Dedifferentiated amniotic fluid mesenchymal stem cell (primary cell): Measurements from ENCODE around the gene SPATA7.
"Not testable (repeated sequence)": the region's sequence is repeated elsewhere in the genome, so short reads cannot be mapped to it uniquely, and the experiment has no call there.

Experiments used
- DNase-seq: peaks from one replicate; pipeline ENCODE4 v3.0.0-alpha.2; 2016; ENCODE audit errors: extremely low spot score

The SPATA7 gene

GRCh38 chr14:88385212-88386101 is at the start of gene SPATA7:
SPATA7 (plus strand) TSS chr14:88385657; CDS start chr14:88385819, 162 bp downstream.
- DNase-seq, result peak; percentile 89

- no peak for DNase-seq
Measured at GRCh38 chr14:88340357-88340756, 45.1 kb upstream of the SPATA7 start.

- no peak for DNase-seq
Measured at GRCh38 chr14:88342980-88343379, 42.5 kb upstream of the SPATA7 start.

- no peak for DNase-seq
Measured at GRCh38 chr14:88346048-88346639, 39.3 kb upstream of the SPATA7 start.

- no peak for DNase-seq
Measured at GRCh38 chr14:88348546-88348945, 36.9 kb upstream of the SPATA7 start.

GRCh38 chr14:88351966-88352691 is 33.3 kb upstream of the SPATA7 start:
- no peak for DNase-seq

GRCh38 chr14:88352698-88353097 is 32.8 kb upstream of the SPATA7 start:
- DNase-seq, result no peak

GRCh38 chr14:88354358-88354757 is 31.1 kb upstream of the SPATA7 start:
- no peak for DNase-seq

GRCh38 chr14:88359500-88359899 is 26.0 kb upstream of the SPATA7 start:
- DNase-seq, result no peak

- no peak for DNase-seq
Measured at GRCh38 chr14:88363644-88364043, 21.8 kb upstream of the SPATA7 start.

GRCh38 chr14:88364710-88365413 is 20.6 kb upstream of the SPATA7 start:
- no peak for DNase-seq

- no peak for DNase-seq
Measured at GRCh38 chr14:88369496-88369895, 16.0 kb upstream of the SPATA7 start.

- DNase-seq, result no peak
Measured at GRCh38 chr14:88379706-88380343, 5.6 kb upstream of the SPATA7 start.

- DNase-seq, result no peak
Measured at GRCh38 chr14:88380405-88380804, 5.1 kb upstream of the SPATA7 start.

GRCh38 chr14:88381634-88382033 is 3.8 kb upstream of the SPATA7 start:
- not testable (repeated sequence) for DNase-seq

- DNase-seq, result no peak
Measured at GRCh38 chr14:88384718-88385117, 739 bp upstream of the SPATA7 start.

- DNase-seq, result no peak
Measured at GRCh38 chr14:88386256-88386794, 868 bp downstream of the SPATA7 start.

- DNase-seq, result no peak
Measured at GRCh38 chr14:88388741-88389282, 3.4 kb downstream of the SPATA7 start.

GRCh38 chr14:88392609-88393008 is 7.2 kb downstream of the SPATA7 start:
- no peak for DNase-seq

GRCh38 chr14:88411039-88411438 is 25.6 kb downstream of the SPATA7 start:
- no peak for DNase-seq

GRCh38 chr14:88417594-88417993 is 32.1 kb downstream of the SPATA7 start:
- no peak for DNase-seq
